ENCODE results near the gene PATJ. TPM values are rescaled to one million over a fixed set of nuclear protein-coding genes. Genes with fewer than 3 reads are reported as not detected.

The PATJ gene
- total RNA-seq, 1 experiment from 2014 or later: 28.7 TPM

DNA sequence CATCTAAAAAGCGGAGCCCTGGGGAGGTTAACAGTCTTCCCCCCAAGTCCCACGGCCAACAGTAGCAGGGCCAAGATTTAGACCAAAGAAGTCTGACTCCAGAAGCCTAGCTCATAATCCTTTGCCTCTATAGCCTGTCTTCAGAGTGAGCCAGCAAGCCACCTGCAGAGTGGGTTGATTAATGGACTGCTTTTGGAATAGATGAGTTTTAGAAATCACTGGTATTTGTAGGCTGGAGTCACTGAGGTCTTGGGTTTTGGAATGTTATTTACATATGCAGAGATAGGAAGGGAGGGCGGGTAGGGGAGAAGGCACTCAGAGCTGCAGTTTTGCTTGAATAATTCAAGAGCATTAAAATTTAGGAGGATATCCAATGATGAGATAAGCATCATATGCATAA, 361.6 kb downstream of the PATJ start:
- H3K9me2 ChIP-seq (replicated peaks; ENCODE audit: low read length): no peaks in the 10 kb centered on the region
- peaks cover 17% of the 10 kb centered on the region for H3K4me1 ChIP-seq (ENCODE audit: insufficient read depth, low read length)
- BruUV-seq (replicated peaks): no TSS peak
- H3K36me3 ChIP-seq (ENCODE audit: low read depth, low read length): no peaks in the 10 kb centered on the region
- no peak overlapping the region for H3K4me2 ChIP-seq (ENCODE audit: low read length)
- H3K27ac ChIP-seq (ENCODE audit: low read length): no peak overlapping the region
- H3K9me3 ChIP-seq (ENCODE audit: low read length): no peaks in the 10 kb centered on the region
- ChIA-PET POLR2A (ENCODE audit: unreplicated experiment) (no interaction called here), CTCF (no interaction called here)
- H3K4me3 ChIP-seq (ENCODE audit: low read length): no peak overlapping the region
- no peaks in the 10 kb centered on the region for H3K79me2 ChIP-seq (ENCODE audit: low read length)
- H3F3A ChIP-seq (ENCODE audit: low read length, unreplicated experiment): no peaks in the 10 kb centered on the region
- H3K27me3 ChIP-seq (ENCODE audit: low read length): no peaks in the 10 kb centered on the region
- no peak for DNase-seq
- H2AFZ ChIP-seq (ENCODE audit: low read length): no peak overlapping the region
- intact Hi-C loops (cut with micrococcal nuclease): no loop called here
- no peak for ATAC-seq
- no peak overlapping the region for H3K9ac ChIP-seq (ENCODE audit: low read length)
- no peak for TF ChIP-seq EZH2phosphoT487 (IDR thresholded peaks at IDR 0.05; ENCODE audit: borderline replicate concordance, low read length)
- no peak for TF ChIP-seq EZH2 (IDR thresholded peaks at IDR 0.05; ENCODE audit: low read length, unreplicated experiment)
- TF ChIP-seq, protein P1, sequence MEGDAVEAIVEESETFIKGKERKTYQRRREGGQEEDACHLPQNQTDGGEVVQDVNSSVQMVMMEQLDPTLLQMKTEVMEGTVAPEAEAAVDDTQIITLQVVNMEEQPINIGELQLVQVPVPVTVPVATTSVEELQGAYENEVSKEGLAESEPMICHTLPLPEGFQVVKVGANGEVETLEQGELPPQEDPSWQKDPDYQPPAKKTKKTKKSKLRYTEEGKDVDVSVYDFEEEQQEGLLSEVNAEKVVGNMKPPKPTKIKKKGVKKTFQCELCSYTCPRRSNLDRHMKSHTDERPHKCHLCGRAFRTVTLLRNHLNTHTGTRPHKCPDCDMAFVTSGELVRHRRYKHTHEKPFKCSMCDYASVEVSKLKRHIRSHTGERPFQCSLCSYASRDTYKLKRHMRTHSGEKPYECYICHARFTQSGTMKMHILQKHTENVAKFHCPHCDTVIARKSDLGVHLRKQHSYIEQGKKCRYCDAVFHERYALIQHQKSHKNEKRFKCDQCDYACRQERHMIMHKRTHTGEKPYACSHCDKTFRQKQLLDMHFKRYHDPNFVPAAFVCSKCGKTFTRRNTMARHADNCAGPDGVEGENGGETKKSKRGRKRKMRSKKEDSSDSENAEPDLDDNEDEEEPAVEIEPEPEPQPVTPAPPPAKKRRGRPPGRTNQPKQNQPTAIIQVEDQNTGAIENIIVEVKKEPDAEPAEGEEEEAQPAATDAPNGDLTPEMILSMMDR (conservative IDR thresholded peaks at IDR 0.05; ENCODE audit: low read depth, low read length): no peak
- no peaks in the 10 kb centered on the region for H4K20me1 ChIP-seq (ENCODE audit: low read length)

DNA sequence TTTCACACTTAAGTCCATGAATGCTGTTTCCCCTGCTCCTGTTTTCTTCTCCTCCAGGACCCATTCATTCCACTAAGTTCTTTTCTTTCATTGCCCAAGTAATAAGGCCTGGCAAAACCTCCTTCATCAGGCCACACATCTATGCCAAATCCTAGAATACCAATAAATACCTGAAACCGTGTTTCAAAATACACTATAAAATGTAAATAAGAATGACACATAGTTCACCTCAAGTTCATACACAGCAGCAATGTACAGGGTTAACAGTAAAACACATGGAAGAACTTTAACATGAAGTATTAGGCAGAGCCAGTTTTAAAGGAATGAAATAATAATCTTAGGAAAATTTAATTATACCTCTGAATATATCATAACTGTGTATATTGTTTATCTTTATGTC, 365.6 kb downstream of the PATJ start:
- no TSS peak for BruUV-seq (replicated peaks)
- Histone ChIP-seq H2AFZ (ENCODE audit: low read length) (no peak overlapping the region), H3K4me1 (ENCODE audit: insufficient read depth, low read length) (peaks cover 17% of the 10 kb centered on the region), H3K4me2 (ENCODE audit: low read length) (0 out of 2 replicates have a peak overlapping the region, but pooled peaks have one; percentile 0), H3K4me3 (ENCODE audit: low read length) (no peak overlapping the region), H3K9me3 (ENCODE audit: low read length) (no peaks in the 10 kb centered on the region), H3K79me2 (ENCODE audit: low read length) (no peaks in the 10 kb centered on the region), H3K9me2 (replicated peaks; ENCODE audit: low read length) (no peaks in the 10 kb centered on the region), H3F3A (ENCODE audit: low read length, unreplicated experiment) (no peaks in the 10 kb centered on the region), H3K27me3 (ENCODE audit: low read length) (no peaks in the 10 kb centered on the region), H3K9ac (ENCODE audit: low read length) (no peak overlapping the region), H3K36me3 (ENCODE audit: low read depth, low read length) (no peaks in the 10 kb centered on the region), H4K20me1 (ENCODE audit: low read length) (no peaks in the 10 kb centered on the region), H3K27ac (ENCODE audit: low read length) (no peak overlapping the region)
- ATAC-seq (peak; percentile 79), DNase-seq (peak; percentile 61)
- POLR2A ChIA-PET (ENCODE audit: unreplicated experiment): no interaction called here
- CTCF ChIA-PET: no interaction called here
- intact Hi-C loops (cut with micrococcal nuclease): no loop called here
- no peak for TF ChIP-seq EZH2phosphoT487 (IDR thresholded peaks at IDR 0.05; ENCODE audit: borderline replicate concordance, low read length)

DNA sequence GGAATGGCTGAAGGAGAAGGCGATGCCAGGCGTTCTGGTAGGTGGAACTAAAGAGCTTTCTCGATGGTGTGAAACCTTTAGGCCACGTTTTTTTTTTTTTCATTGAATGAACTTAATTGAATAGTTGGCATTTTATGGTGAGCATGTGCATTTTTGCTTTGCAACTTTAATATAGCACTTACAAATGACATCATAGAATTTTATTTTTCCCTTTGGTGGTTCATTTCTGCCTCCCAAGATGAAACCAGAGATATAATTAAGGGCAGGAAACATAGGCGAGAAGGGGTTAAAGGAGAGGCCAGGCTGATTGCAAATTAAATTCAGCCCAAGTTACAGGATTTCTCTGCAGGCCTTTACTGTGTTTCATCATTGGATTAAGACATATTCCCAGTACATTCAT, 366.8 kb downstream of the PATJ start:
- Histone ChIP-seq H3K79me2 (ENCODE audit: low read length) (no peaks in the 10 kb centered on the region), H3K27me3 (ENCODE audit: low read length) (no peaks in the 10 kb centered on the region), H3K9ac (ENCODE audit: low read length) (no peak overlapping the region), H3F3A (ENCODE audit: low read length, unreplicated experiment) (no peaks in the 10 kb centered on the region), H3K36me3 (ENCODE audit: low read depth, low read length) (no peaks in the 10 kb centered on the region), H3K4me2 (ENCODE audit: low read length) (no peak overlapping the region), H3K4me3 (ENCODE audit: low read length) (no peak overlapping the region), H3K27ac (ENCODE audit: low read length) (no peak overlapping the region), H3K9me3 (ENCODE audit: low read length) (no peaks in the 10 kb centered on the region), H3K9me2 (replicated peaks; ENCODE audit: low read length) (no peaks in the 10 kb centered on the region), H4K20me1 (ENCODE audit: low read length) (no peaks in the 10 kb centered on the region), H3K4me1 (ENCODE audit: insufficient read depth, low read length) (peaks cover 17% of the 10 kb centered on the region), H2AFZ (ENCODE audit: low read length) (no peak overlapping the region)
- ATAC-seq (no peak), DNase-seq (no peak)
- BruUV-seq (replicated peaks): no TSS peak
- ChIA-PET CTCF (no interaction called here), POLR2A (ENCODE audit: unreplicated experiment) (no interaction called here)
- intact Hi-C loops (cut with micrococcal nuclease): no loop called here
- no peak for TF ChIP-seq EZH2phosphoT487 (IDR thresholded peaks at IDR 0.05; ENCODE audit: borderline replicate concordance, low read length)
- no peak for TF ChIP-seq EZH2 (IDR thresholded peaks at IDR 0.05; ENCODE audit: low read length, unreplicated experiment)

DNA sequence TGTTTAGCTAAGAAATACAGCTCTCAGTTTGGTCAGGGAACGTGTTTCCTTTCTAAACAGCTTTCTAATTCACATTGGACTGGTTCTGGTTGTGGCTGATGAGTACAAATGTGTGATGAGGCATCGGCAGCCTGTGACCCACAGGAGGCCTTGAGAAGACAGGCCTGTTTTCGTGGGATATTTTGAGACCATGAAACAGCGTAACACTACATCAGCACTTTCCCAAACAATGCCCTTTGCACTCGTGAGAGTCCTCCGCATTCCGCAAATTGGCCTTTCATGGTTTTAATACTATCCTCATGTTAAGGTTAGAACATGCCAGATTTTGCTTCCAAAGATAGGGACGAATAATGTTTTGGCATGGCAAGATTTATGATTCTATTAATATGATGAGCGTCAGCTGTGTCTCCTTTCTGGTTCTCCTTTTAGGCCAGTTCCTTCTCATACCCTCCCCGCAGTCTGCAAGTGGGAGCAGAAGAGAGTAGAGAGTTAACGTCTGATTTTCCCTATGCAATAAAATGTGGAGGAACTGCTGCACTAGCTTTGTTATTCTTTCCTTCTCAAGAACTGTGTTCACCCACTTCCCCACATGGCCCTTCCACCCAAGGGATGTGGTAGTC, 368.0 kb downstream of the PATJ start:
- H3K9ac ChIP-seq (ENCODE audit: low read length): no peak overlapping the region
- H3K79me2 ChIP-seq (ENCODE audit: low read length): no peaks in the 10 kb centered on the region
- no peak overlapping the region for H3K27ac ChIP-seq (ENCODE audit: low read length)
- ChIA-PET POLR2A (ENCODE audit: unreplicated experiment) (no interaction called here), CTCF (no interaction called here)
- no peak overlapping the region for H3K4me3 ChIP-seq (ENCODE audit: low read length)
- H4K20me1 ChIP-seq (ENCODE audit: low read length): no peaks in the 10 kb centered on the region
- H3K9me2 ChIP-seq (replicated peaks; ENCODE audit: low read length): no peaks in the 10 kb centered on the region
- TF ChIP-seq, protein P1 (conservative IDR thresholded peaks at IDR 0.05; ENCODE audit: low read depth, low read length): no peak
- no peak for TF ChIP-seq EZH2phosphoT487 (IDR thresholded peaks at IDR 0.05; ENCODE audit: borderline replicate concordance, low read length)
- TF ChIP-seq EZH2 (IDR thresholded peaks at IDR 0.05; ENCODE audit: low read length, unreplicated experiment): no peak
- H3K36me3 ChIP-seq (ENCODE audit: low read depth, low read length): no peaks in the 10 kb centered on the region
- intact Hi-C loops (cut with micrococcal nuclease): no loop called here
- DNase-seq (no peak), ATAC-seq (no peak)
- no peak overlapping the region for H3K4me2 ChIP-seq (ENCODE audit: low read length)
- H3K27me3 ChIP-seq (ENCODE audit: low read length): no peaks in the 10 kb centered on the region
- no peaks in the 10 kb centered on the region for H3K9me3 ChIP-seq (ENCODE audit: low read length)
- no peaks in the 10 kb centered on the region for H3F3A ChIP-seq (ENCODE audit: low read length, unreplicated experiment)
- H2AFZ ChIP-seq (ENCODE audit: low read length): no peak overlapping the region
- peaks cover 17% of the 10 kb centered on the region for H3K4me1 ChIP-seq (ENCODE audit: insufficient read depth, low read length)
- no TSS peak for BruUV-seq (replicated peaks)
